H9 (cell line): ENCODE results near the gene KAT2B. TPM values are rescaled to one million over a fixed set of nuclear protein-coding genes. Genes with fewer than 3 reads are reported as not detected.

ENCODE experiments used
- DNase-seq: peaks from one replicate; pipeline ENCODE4 v3.0.0-alpha.2; 2017
- H2AFZ ChIP-seq: one replicate; pipeline ENCODE4 v1.6.1; 2013; ENCODE audit warnings: mild to moderate bottlenecking, low read length, control low read depth, moderate library complexity
- H2AK5ac ChIP-seq: 2 replicates; pipeline ENCODE4 v1.6.1; 2013; ENCODE audit warnings: low read length, control low read depth, mixed read lengths; ENCODE audit not compliant: insufficient read length
- H2BK120ac ChIP-seq: one replicate; pipeline ENCODE4 v1.6.1; 2013; ENCODE audit warnings: low read depth, mild to moderate bottlenecking, low read length, control low read depth, inconsistent platforms; ENCODE audit not compliant: poor library complexity, severe bottlenecking
- H2BK12ac ChIP-seq: 2 replicates; pipeline ENCODE4 v1.6.1; 2013; ENCODE audit warnings: low read length, control low read depth, mixed read lengths, low read depth; ENCODE audit not compliant: insufficient read length
- H2BK15ac ChIP-seq: 2 replicates; pipeline ENCODE4 v1.6.1; 2013; ENCODE audit warnings: low read depth, low read length, control low read depth
- H2BK20ac ChIP-seq: one replicate; pipeline ENCODE4 v1.6.1; 2013; ENCODE audit warnings: low read depth, mild to moderate bottlenecking, low read length, control low read depth, inconsistent platforms; ENCODE audit not compliant: poor library complexity, severe bottlenecking
- H2BK5ac ChIP-seq: 2 replicates; pipeline ENCODE4 v1.6.1; 2013; ENCODE audit warnings: low read length, control low read depth, mixed read lengths; ENCODE audit not compliant: insufficient read length
- H3K14ac ChIP-seq: 2 replicates; pipeline ENCODE4 v1.6.1; 2013; ENCODE audit warnings: low read length, control low read depth; ENCODE audit not compliant: insufficient read depth
- H3K18ac ChIP-seq: 2 replicates; pipeline ENCODE4 v1.6.1; 2013; ENCODE audit warnings: low read depth, mild to moderate bottlenecking, mixed read lengths, low read length, control low read depth; ENCODE audit not compliant: insufficient read length
- H3K23ac ChIP-seq: 2 replicates; pipeline ENCODE4 v1.6.1; 2013; ENCODE audit warnings: low read length, control low read depth, mixed read lengths, low read depth; ENCODE audit not compliant: insufficient read length
- H3K23me2 ChIP-seq: 2 replicates; pipeline ENCODE4 v1.6.1; 2013; ENCODE audit warnings: low read depth, mild to moderate bottlenecking, mixed read lengths, low read length, control low read depth; ENCODE audit not compliant: insufficient read length, poor library complexity, severe bottlenecking
- H3K27ac ChIP-seq: 2 replicates; pipeline ENCODE4 v1.5.1; 2013; ENCODE audit warnings: low read length, control low read depth, mixed read lengths, low read depth; ENCODE audit not compliant: insufficient read length
- H3K27me3 ChIP-seq: 2 replicates; pipeline ENCODE4 v1.6.1; 2013; ENCODE audit warnings: low read length, control low read depth, inconsistent platforms; ENCODE audit not compliant: insufficient read depth
- H3K4ac ChIP-seq: 2 replicates; pipeline ENCODE4 v1.6.1; 2013; ENCODE audit warnings: low read depth, mild to moderate bottlenecking, control low read depth, inconsistent platforms, low read length, moderate library complexity
- H3K4me1 ChIP-seq: 2 replicates; pipeline ENCODE4 v1.6.1; 2013; ENCODE audit warnings: low read length, control low read depth, inconsistent platforms; ENCODE audit not compliant: insufficient read depth
- H3K4me2 ChIP-seq: 2 replicates; pipeline ENCODE4 v1.6.1; 2013; ENCODE audit warnings: low read length, control low read depth, mixed read lengths; ENCODE audit not compliant: insufficient read length, insufficient read depth
- H3K56ac ChIP-seq: 2 replicates; pipeline ENCODE4 v1.6.1; 2013; ENCODE audit warnings: low read depth, mild to moderate bottlenecking, mixed read lengths, low read length, control low read depth; ENCODE audit not compliant: insufficient read length
- H3K79me1 ChIP-seq: 2 replicates; pipeline ENCODE4 v1.6.1; 2013; ENCODE audit warnings: low read depth, mild to moderate bottlenecking, moderate library complexity, low read length, control low read depth, inconsistent platforms; ENCODE audit not compliant: insufficient read depth, poor library complexity, severe bottlenecking
- H3K79me2 ChIP-seq: 2 replicates; pipeline ENCODE4 v1.6.1; 2013; ENCODE audit warnings: low read length, control low read depth, inconsistent platforms; ENCODE audit not compliant: insufficient read depth
- H3K9ac ChIP-seq: 2 replicates; pipeline ENCODE4 v1.6.1; 2013; ENCODE audit warnings: low read length, control low read depth, mixed read lengths; ENCODE audit not compliant: insufficient read length; ENCODE audit errors: extremely low read depth
- H3K9me3 ChIP-seq: one replicate; pipeline ENCODE4 v1.6.1; 2013; ENCODE audit warnings: low read depth, low read length, inconsistent platforms; ENCODE audit not compliant: control insufficient read depth
- H3T11ph ChIP-seq: one replicate; pipeline ENCODE4 v1.6.1; 2013; ENCODE audit warnings: mild to moderate bottlenecking, low read length, control low read depth, inconsistent platforms
- H4K20me1 ChIP-seq: one replicate; pipeline ENCODE4 v1.6.1; 2013; ENCODE audit not compliant: control insufficient read depth, insufficient read length, insufficient read depth
- H4K5ac ChIP-seq: 2 replicates; pipeline ENCODE4 v1.6.1; 2013; ENCODE audit warnings: low read depth, mild to moderate bottlenecking, mixed read lengths, low read length, control low read depth; ENCODE audit not compliant: insufficient read length
- H4K8ac ChIP-seq: replicated peaks from 2 replicates; pipeline ENCODE4 v1.6.1; 2013; ENCODE audit warnings: low read length, control low read depth, mixed read lengths, low read depth; ENCODE audit not compliant: insufficient read length
- H4K91ac ChIP-seq: 2 replicates; pipeline ENCODE4 v1.6.1; 2013; ENCODE audit warnings: low read depth, mild to moderate bottlenecking, moderate library complexity, mixed read lengths, low read length, control low read depth; ENCODE audit not compliant: insufficient read length
- H3K27ac Mint-ChIP-seq, 3 experiments: 2 replicates in 2 of 3; 3 replicates in 1 of 3; pipeline ENCODE4 v1.8.0; 2020 to 2021; ENCODE audit warnings: mixed read lengths in 3 of 3, mild to moderate bottlenecking in 1 of 3, moderate library complexity in 1 of 3
- H3K27me3 Mint-ChIP-seq: 2 replicates; pipeline ENCODE4 v1.8.0; 2021; ENCODE audit warnings: low read depth, mild to moderate bottlenecking, moderate library complexity, mixed read lengths
- H3K36me3 Mint-ChIP-seq, 3 experiments: 2 replicates in 2 of 3; 3 replicates in 1 of 3; pipeline ENCODE4 v1.8.0; 2020 to 2021; ENCODE audit warnings: low read depth in 3 of 3, mixed read lengths in 3 of 3; ENCODE audit not compliant: insufficient read depth in 1 of 3
- H3K4me1 Mint-ChIP-seq, 2 experiments: 2 replicates each; pipeline ENCODE4 v1.8.0; 2020; ENCODE audit warnings: mixed read lengths in 2 of 2
- H3K4me3 Mint-ChIP-seq, 2 experiments: 2 replicates in 1 of 2; 3 replicates in 1 of 2; pipeline ENCODE4 v1.8.0; 2020 to 2021; ENCODE audit warnings: mild to moderate bottlenecking in 2 of 2, mixed read lengths in 2 of 2, moderate library complexity in 1 of 2
- H3K9me3 Mint-ChIP-seq, 2 experiments: 2 replicates in 1 of 2; 3 replicates in 1 of 2; pipeline ENCODE4 v1.8.0; 2020; ENCODE audit warnings: mild to moderate bottlenecking in 2 of 2, mixed read lengths in 2 of 2, moderate library complexity in 1 of 2
- WGBS: extraction: QIAGEN DNeasy Blood & Tissue Kit; methylation state at CpG from one replicate; pipeline ENCODE4 v1.1.7; 2013; ENCODE audit warnings: missing lambda C conversion rate, low lambda C conversion rate, mixed read lengths; ENCODE audit not compliant: insufficient read length; ENCODE audit errors: extremely low coverage; 5-methylcytosine and 5-hydroxymethylcytosine counted together
- total RNA-seq: library from RNA; stranded (reverse); gene quantifications from 2 replicates; pipeline ENCODE4 v1.2.1, GENCODE V29; 2021
- TF ChIP-seq, protein P1 (sequence below): fragments of 200-600 bp; sonication (generic); conservative IDR thresholded peaks from 3 replicates; pipeline ENCODE4 v1.8.0; 2021; ENCODE audit warnings: antibody characterized with exemption, mild to moderate bottlenecking

KAT2B gene
- total RNA-seq, 1 experiment from 2014 or later: 6.3 TPM

GRCh38 chr3:20137647-20138046 lies 97.4 kb downstream of the KAT2B start:
- Histone ChIP-seq H2AK5ac (no peak overlapping the region), H3K27ac (no peak overlapping the region), H3K14ac (no peak overlapping the region), H3K4me1 (0 out of 2 replicates have a peak, but pooled peaks cover 2% of the 10 kb centered on the region), H2BK5ac (no peak overlapping the region), H3K23me2 (no peaks in the 10 kb centered on the region), H3K9me3 (no peaks in the 10 kb centered on the region), H3K79me2 (no peaks in the 10 kb centered on the region), H4K5ac (no peak overlapping the region), H3K18ac (no peak overlapping the region), H2BK15ac (no peak overlapping the region), H2BK12ac (no peak overlapping the region), H2BK20ac (no peak overlapping the region), H3K23ac (no peak overlapping the region), H3K79me1 (no peaks in the 10 kb centered on the region), H3K4me2 (no peak overlapping the region), H4K91ac (no peak overlapping the region), H3T11ph (no peak overlapping the region), H3K56ac (no peak overlapping the region), H3K4ac (no peak overlapping the region), H2AFZ (no peak overlapping the region), H2BK120ac (no peak overlapping the region), H4K8ac (no peak overlapping the region), H4K20me1 (no peaks in the 10 kb centered on the region), H3K27me3 (no peaks in the 10 kb centered on the region), H3K9ac (no peak overlapping the region)
- Mint-ChIP-seq H3K9me3 (no peaks in the 10 kb centered on the region; a peak in 1 of 5 replicates), H3K4me1 (peaks cover 14 to 25% of the 10 kb centered on the region in 2 experiments), H3K4me3 (no peak overlapping the region), H3K36me3 (no peaks in the 10 kb centered on the region), H3K27me3 (no peaks in the 10 kb centered on the region), H3K27ac (peak overlapping the region in 1 of 3 experiments; percentile 9; a peak in 1 of 7 replicates)
- DNase-seq: no peak
- TF ChIP-seq, protein P1, sequence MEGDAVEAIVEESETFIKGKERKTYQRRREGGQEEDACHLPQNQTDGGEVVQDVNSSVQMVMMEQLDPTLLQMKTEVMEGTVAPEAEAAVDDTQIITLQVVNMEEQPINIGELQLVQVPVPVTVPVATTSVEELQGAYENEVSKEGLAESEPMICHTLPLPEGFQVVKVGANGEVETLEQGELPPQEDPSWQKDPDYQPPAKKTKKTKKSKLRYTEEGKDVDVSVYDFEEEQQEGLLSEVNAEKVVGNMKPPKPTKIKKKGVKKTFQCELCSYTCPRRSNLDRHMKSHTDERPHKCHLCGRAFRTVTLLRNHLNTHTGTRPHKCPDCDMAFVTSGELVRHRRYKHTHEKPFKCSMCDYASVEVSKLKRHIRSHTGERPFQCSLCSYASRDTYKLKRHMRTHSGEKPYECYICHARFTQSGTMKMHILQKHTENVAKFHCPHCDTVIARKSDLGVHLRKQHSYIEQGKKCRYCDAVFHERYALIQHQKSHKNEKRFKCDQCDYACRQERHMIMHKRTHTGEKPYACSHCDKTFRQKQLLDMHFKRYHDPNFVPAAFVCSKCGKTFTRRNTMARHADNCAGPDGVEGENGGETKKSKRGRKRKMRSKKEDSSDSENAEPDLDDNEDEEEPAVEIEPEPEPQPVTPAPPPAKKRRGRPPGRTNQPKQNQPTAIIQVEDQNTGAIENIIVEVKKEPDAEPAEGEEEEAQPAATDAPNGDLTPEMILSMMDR: no peak
- no CpG with 5 or more reads among the region's 4 CpGs for WGBS
